SK-N-SH (cell line): ENCODE data around the gene ARHGAP1. TPM values are rescaled to one million over a fixed set of nuclear protein-coding genes. Genes with fewer than 3 reads are reported as not detected.

Experiments
- CTCF ChIA-PET: fragments of 300-600, 350-600 bp; formaldehyde crosslinking; extraction: SDS; loops from one replicate; lab custom pipeline; 2021; lab: Yijun Ruan, JAX
- POLR2A ChIA-PET: fragments of 350-600 bp; sonication (Branson Sonifier 250); formaldehyde crosslinking; extraction: SDS; loops from one replicate; lab custom pipeline; 2020; ENCODE audit warnings: antibody characterized with exemption, inconsistent platforms; lab: Yijun Ruan, JAX
- DNase-seq: peaks from one replicate; pipeline ENCODE4 v3.0.0; 2012
- H2AFZ ChIP-seq: fragments of 200-600 bp; sonication (generic); 2 replicates; pipeline ENCODE4 v1.8.1; 2016; ENCODE audit warnings: antibody characterized with exemption, mild to moderate bottlenecking, low read depth
- H3F3A ChIP-seq: fragments of 200-600 bp; sonication (generic); replicated peaks from 2 replicates; pipeline ENCODE3; 2016; ENCODE audit warnings: antibody characterized with exemption, mild to moderate bottlenecking; ENCODE audit not compliant: insufficient read depth
- H3K27ac ChIP-seq, 2 experiments: fragments of 200-500 bp in 1 of 2; fragments of 200-600 bp in 1 of 2; sonication (Bioruptor generic) in 1 of 2; sonication (generic), shearing (Covaris generic) in 1 of 2; 2 replicates each; pipeline versions ENCODE4 v1.5.1 to v1.6.1; 2014 to 2016; ENCODE audit warnings: low read depth in 2 of 2, inconsistent platforms in 1 of 2, low read length in 1 of 2, mild to moderate bottlenecking in 1 of 2, mixed read lengths in 1 of 2
- H3K27me3 ChIP-seq: fragments of 200-600 bp; sonication (generic), shearing (Covaris generic); 2 replicates; pipeline ENCODE4 v1.6.1; 2016; ENCODE audit warnings: mixed run types; ENCODE audit not compliant: insufficient read depth
- H3K36me3 ChIP-seq, 2 experiments: fragments of 200-500 bp in 1 of 2; fragments of 200-600 bp in 1 of 2; sonication (Bioruptor generic) in 1 of 2; sonication (generic) in 1 of 2; replicated peaks in 1 of 2; 2 replicates each; pipeline versions ENCODE3 to v1.5.1; 2014 to 2016; ENCODE audit warnings: low read length in 1 of 2, mild to moderate bottlenecking in 1 of 2; ENCODE audit not compliant: insufficient read depth in 2 of 2, control insufficient read depth in 1 of 2
- H3K4me1 ChIP-seq, 2 experiments: fragments of 200-500 bp in 1 of 2; fragments of 200-600 bp in 1 of 2; sonication (Bioruptor generic) in 1 of 2; sonication (generic), shearing (Covaris generic) in 1 of 2; 2 replicates each; pipeline versions ENCODE4 v1.5.1 to v1.6.1; 2014 to 2016; ENCODE audit warnings: low read depth in 1 of 2, low read length in 1 of 2, mixed run types in 1 of 2; ENCODE audit not compliant: insufficient read depth in 2 of 2, control insufficient read depth in 1 of 2
- H3K4me2 ChIP-seq: fragments of 200-600 bp; sonication (generic), shearing (Covaris generic); 2 replicates; pipeline ENCODE4 v1.6.1; 2017; ENCODE audit warnings: mixed run types
- H3K4me3 ChIP-seq, 2 experiments: fragments of 200-500 bp in 1 of 2; fragments of 200-600 bp in 1 of 2; sonication (Bioruptor generic) in 1 of 2; sonication (generic), shearing (Covaris generic) in 1 of 2; 2 replicates each; pipeline versions ENCODE4 v1.5.1 to v1.8.1; 2014 to 2016; ENCODE audit warnings: low read depth in 2 of 2, inconsistent platforms in 1 of 2, low read length in 1 of 2, mild to moderate bottlenecking in 1 of 2, mixed read lengths in 1 of 2, moderate library complexity in 1 of 2
- H3K79me2 ChIP-seq: fragments of 200-600 bp; sonication (generic); 2 replicates; pipeline ENCODE4 v1.8.1; 2017; ENCODE audit warnings: mild to moderate bottlenecking; ENCODE audit not compliant: insufficient read depth
- H3K9ac ChIP-seq: fragments of 200-600 bp; sonication (generic); 2 replicates; pipeline ENCODE4 v1.6.1; 2017; ENCODE audit warnings: mixed run types
- H3K9me2 ChIP-seq: fragments of 200-600 bp; sonication (generic); 2 replicates; pipeline ENCODE4 v1.6.1; 2017; ENCODE audit warnings: mixed run types
- H3K9me3 ChIP-seq: fragments of 200-600 bp; sonication (generic); 2 replicates; pipeline ENCODE4 v1.6.1; 2017; ENCODE audit warnings: mixed run types, mild to moderate bottlenecking, moderate library complexity
- H4K20me1 ChIP-seq: fragments of 200-600 bp; sonication (generic); 2 replicates; pipeline ENCODE4 v1.6.1; 2017; ENCODE audit warnings: mild to moderate bottlenecking, mixed run types; ENCODE audit not compliant: insufficient read depth
- CHD2 ChIP-seq: fragments of 150-350 bp; IDR thresholded peaks from 2 replicates; pipeline ENCODE4 v1.6.1; 2018; ENCODE audit warnings: low read length; ENCODE audit not compliant: partially characterized antibody
- ELF1 ChIP-seq: IDR thresholded peaks from 2 replicates; pipeline ENCODE4 v1.4.0; 2012
- FOXJ3 ChIP-seq: sonication (generic); formaldehyde crosslinking; IDR thresholded peaks from 2 replicates; pipeline ENCODE4 v1.5.1; 2020; ENCODE audit warnings: mild to moderate bottlenecking, missing genetic modification reagents
- FOXM1 ChIP-seq: IDR thresholded peaks from 2 replicates; pipeline ENCODE4 v1.4.0; 2012; ENCODE audit warnings: low read depth, mild to moderate bottlenecking
- GABPA ChIP-seq: IDR thresholded peaks from 2 replicates; pipeline ENCODE4 v1.4.0; 2012; ENCODE audit warnings: low read depth, mild to moderate bottlenecking
- GATA2 ChIP-seq: sonication (generic); formaldehyde crosslinking; IDR thresholded peaks from 2 replicates; pipeline ENCODE4 v1.5.0; 2020; ENCODE audit warnings: mild to moderate bottlenecking, missing genetic modification reagents
- JUND ChIP-seq: IDR thresholded peaks from 2 replicates; pipeline ENCODE4 v1.4.0; 2012
- MEF2A ChIP-seq: IDR thresholded peaks from 2 replicates; pipeline ENCODE4 v1.4.0; 2012; ENCODE audit warnings: low read depth, borderline replicate concordance
- NFIC ChIP-seq: IDR thresholded peaks from 2 replicates; pipeline ENCODE4 v1.4.0; 2012; ENCODE audit warnings: borderline replicate concordance
- NRF1 ChIP-seq: IDR thresholded peaks from 2 replicates; pipeline ENCODE4 v1.6.1; 2012; ENCODE audit warnings: low read depth, mild to moderate bottlenecking, low read length
- POLR2AphosphoS5 ChIP-seq: IDR thresholded peaks from 2 replicates; pipeline ENCODE4 v1.6.1; 2012; ENCODE audit warnings: low read depth, low read length
- RAD21 ChIP-seq: IDR thresholded peaks from 2 replicates; pipeline ENCODE4 v1.6.1; 2012; ENCODE audit warnings: mild to moderate bottlenecking, low read length
- RFX5 ChIP-seq: IDR thresholded peaks from 2 replicates; pipeline ENCODE4 v1.6.1; 2012; ENCODE audit warnings: mild to moderate bottlenecking, improper control_type of control experiment, low read length
- SIN3A ChIP-seq: IDR thresholded peaks from 2 replicates; pipeline ENCODE4 v1.6.1; 2012; ENCODE audit warnings: low read depth, mild to moderate bottlenecking, low read length, moderate library complexity, borderline replicate concordance
- SMC3 ChIP-seq: IDR thresholded peaks from 2 replicates; pipeline ENCODE4 v1.6.1; 2012; ENCODE audit warnings: low read depth, low read length, improper control_type of control experiment
- TEAD4 ChIP-seq: IDR thresholded peaks from 2 replicates; pipeline ENCODE4 v1.4.0; 2012; ENCODE audit warnings: mild to moderate bottlenecking, borderline replicate concordance; ENCODE audit not compliant: insufficient read depth
- YY1 ChIP-seq: IDR thresholded peaks from 2 replicates; pipeline ENCODE4 v1.4.0; 2012; ENCODE audit warnings: low read depth, mild to moderate bottlenecking
- WGBS: methylation state at CpG from one replicate; pipeline ENCODE4 v1.1.6; 2017; ENCODE audit warnings: low lambda C conversion rate; 5-methylcytosine and 5-hydroxymethylcytosine counted together
- polyA plus RNA-seq, 3 experiments: library from polyadenylated mRNA; depleted of rRNA; stranded (reverse); fragments of >200 nt; gene quantifications; 2 replicates each; pipeline ENCODE4 v1.2.3, GENCODE V29; 2012
- TF ChIP-seq, protein P1 (sequence below): IDR thresholded peaks from 2 replicates; pipeline ENCODE4; 2012
- TF ChIP-seq, protein P2 (sequence below): fragments of 200-600 bp; sonication (generic); IDR thresholded peaks from 2 replicates; pipeline ENCODE4 v1.6.1; 2017; ENCODE audit warnings: antibody characterized with exemption, mild to moderate bottlenecking, moderate library complexity
- TF ChIP-seq, protein P3 (sequence below): fragments of 150-350 bp; IDR thresholded peaks from 2 replicates; pipeline ENCODE4 v1.6.1; 2017; ENCODE audit warnings: antibody characterized with exemption, low read length, low read depth, borderline replicate concordance

ARHGAP1 gene
- polyA plus RNA-seq, 1 of the 3 experiments (the other 2 are of a cell fraction): 27.1 TPM

DNA sequence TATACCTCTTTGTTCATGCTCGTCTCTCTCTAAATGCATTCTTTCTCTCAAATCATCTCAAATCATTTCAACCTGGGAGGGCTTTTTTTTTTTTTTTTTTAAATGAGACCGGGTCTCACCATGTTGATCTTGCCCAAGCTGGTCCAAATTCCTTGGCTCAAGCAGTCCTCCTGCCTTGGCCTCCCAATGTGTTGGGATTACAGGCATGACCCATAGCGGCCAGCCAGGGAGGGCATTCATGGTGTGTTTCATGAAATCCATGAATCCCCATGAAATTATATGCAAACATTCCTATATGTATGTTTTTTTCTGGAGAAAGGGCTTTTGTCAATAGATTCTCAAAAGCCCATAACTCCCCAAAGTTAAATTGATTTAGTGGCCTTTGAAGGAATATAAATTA, 56.9 kb downstream of the ARHGAP1 start:
- no peak overlapping the region for H3K4me2 ChIP-seq
- H3K9me3 ChIP-seq: no peaks in the 10 kb centered on the region
- CTCF ChIA-PET: interaction anchor here (0.6 kb wide), 1 partner anchor 26 kb away, joined by 3 read pairs; the partner anchor contains the start of genes ATG13 and HARBI1
- H3K9me2 ChIP-seq: no peaks in the 10 kb centered on the region
- H3K27ac ChIP-seq: no peak overlapping the region
- WGBS: 97% methylated on average over 3 of the region's 3 CpGs
- H4K20me1 ChIP-seq: no peaks in the 10 kb centered on the region
- H3K4me3 ChIP-seq: no peak overlapping the region
- peaks cover 10% of the 10 kb centered on the region for H3F3A ChIP-seq
- H3K4me1 ChIP-seq: peaks cover 0 to 7% of the 10 kb centered on the region in 2 experiments; a peak in 1 of 4 replicates
- H3K36me3 ChIP-seq: peaks cover 18 to 24% of the 10 kb centered on the region in 2 experiments
- no peaks in the 10 kb centered on the region for H3K27me3 ChIP-seq
- TF ChIP-seq RAD21: no peak
- no peak for TF ChIP-seq TEAD4
- TF ChIP-seq GABPA: no peak
- TF ChIP-seq NFIC: no peak
- TF ChIP-seq YY1: no peak
- no peak for TF ChIP-seq CHD2
- no peak for TF ChIP-seq JUND
- TF ChIP-seq, protein P1, sequence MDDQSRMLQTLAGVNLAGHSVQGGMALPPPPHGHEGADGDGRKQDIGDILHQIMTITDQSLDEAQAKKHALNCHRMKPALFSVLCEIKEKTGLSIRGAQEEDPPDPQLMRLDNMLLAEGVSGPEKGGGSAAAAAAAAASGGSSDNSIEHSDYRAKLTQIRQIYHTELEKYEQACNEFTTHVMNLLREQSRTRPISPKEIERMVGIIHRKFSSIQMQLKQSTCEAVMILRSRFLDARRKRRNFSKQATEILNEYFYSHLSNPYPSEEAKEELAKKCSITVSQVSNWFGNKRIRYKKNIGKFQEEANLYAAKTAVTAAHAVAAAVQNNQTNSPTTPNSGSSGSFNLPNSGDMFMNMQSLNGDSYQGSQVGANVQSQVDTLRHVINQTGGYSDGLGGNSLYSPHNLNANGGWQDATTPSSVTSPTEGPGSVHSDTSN: no peak
- no peak for TF ChIP-seq GATA2 (CRISPR knock-in tag)
- TF ChIP-seq SMC3: no peak
- TF ChIP-seq ELF1: no peak
- TF ChIP-seq, protein P2, sequence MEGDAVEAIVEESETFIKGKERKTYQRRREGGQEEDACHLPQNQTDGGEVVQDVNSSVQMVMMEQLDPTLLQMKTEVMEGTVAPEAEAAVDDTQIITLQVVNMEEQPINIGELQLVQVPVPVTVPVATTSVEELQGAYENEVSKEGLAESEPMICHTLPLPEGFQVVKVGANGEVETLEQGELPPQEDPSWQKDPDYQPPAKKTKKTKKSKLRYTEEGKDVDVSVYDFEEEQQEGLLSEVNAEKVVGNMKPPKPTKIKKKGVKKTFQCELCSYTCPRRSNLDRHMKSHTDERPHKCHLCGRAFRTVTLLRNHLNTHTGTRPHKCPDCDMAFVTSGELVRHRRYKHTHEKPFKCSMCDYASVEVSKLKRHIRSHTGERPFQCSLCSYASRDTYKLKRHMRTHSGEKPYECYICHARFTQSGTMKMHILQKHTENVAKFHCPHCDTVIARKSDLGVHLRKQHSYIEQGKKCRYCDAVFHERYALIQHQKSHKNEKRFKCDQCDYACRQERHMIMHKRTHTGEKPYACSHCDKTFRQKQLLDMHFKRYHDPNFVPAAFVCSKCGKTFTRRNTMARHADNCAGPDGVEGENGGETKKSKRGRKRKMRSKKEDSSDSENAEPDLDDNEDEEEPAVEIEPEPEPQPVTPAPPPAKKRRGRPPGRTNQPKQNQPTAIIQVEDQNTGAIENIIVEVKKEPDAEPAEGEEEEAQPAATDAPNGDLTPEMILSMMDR: no peak
- TF ChIP-seq FOXM1: no peak
- no peak for TF ChIP-seq RFX5
- no peak for TF ChIP-seq SIN3A
- TF ChIP-seq FOXJ3 (CRISPR knock-in tag): no peak
- TF ChIP-seq MEF2A: no peak
- TF ChIP-seq, protein P3, sequence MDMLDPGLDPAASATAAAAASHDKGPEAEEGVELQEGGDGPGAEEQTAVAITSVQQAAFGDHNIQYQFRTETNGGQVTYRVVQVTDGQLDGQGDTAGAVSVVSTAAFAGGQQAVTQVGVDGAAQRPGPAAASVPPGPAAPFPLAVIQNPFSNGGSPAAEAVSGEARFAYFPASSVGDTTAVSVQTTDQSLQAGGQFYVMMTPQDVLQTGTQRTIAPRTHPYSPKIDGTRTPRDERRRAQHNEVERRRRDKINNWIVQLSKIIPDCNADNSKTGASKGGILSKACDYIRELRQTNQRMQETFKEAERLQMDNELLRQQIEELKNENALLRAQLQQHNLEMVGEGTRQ: no peak
- no peak for TF ChIP-seq POLR2AphosphoS5
- no peak for TF ChIP-seq NRF1
- peaks cover 19% of the 10 kb centered on the region for H3K79me2 ChIP-seq
- POLR2A ChIA-PET: interaction anchor here (0.6 kb wide), 1 partner anchor 77 kb away, joined by 3 read pairs; no protein-coding TSS in a partner anchor
- no peak overlapping the region for H3K9ac ChIP-seq
- no peak for DNase-seq
- no peak overlapping the region for H2AFZ ChIP-seq
